ENCODE data around the gene GFRA3.
A peak's percentile ranks its signal among the peaks of the same experiment; 100 is the strongest.

The GFRA3 gene

DNA sequence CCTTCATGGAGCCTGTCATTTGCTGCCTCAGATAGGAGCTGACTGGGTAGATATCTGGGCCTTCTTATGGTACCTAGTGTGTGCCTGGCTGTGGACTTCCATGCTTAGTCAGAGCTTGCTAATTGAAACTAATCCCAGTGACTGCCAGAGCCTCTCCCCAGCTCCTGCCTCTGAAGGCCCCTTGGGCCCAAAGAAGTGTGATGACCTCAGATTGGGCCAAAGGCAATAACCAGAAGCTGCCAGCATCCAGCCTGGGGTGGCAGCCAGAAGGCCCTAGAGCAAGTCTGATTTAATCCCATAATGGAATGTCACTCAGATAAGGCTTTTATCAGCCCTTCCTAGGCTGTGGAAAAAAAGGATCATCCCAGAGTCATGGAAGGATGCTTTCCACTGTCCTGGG is 44.2 kb downstream of the GFRA3 start (continued):
- TF ChIP-seq ZNF132 (tag by site-specific recombination; IDR thresholded peaks at IDR 0.05; ENCODE audit: borderline replicate concordance) (no peak), ZNF629 (tag by site-specific recombination; IDR thresholded peaks at IDR 0.05) (peak; percentile 58), ZNF266 (tag by site-specific recombination; IDR thresholded peaks at IDR 0.05; ENCODE audit: low read depth) (no peak), ZNF23 (tag by site-specific recombination; IDR thresholded peaks at IDR 0.05; ENCODE audit: borderline replicate concordance) (no peak), REPIN1 (tag by site-specific recombination; IDR thresholded peaks at IDR 0.05; ENCODE audit: low read depth) (no peak), ZNF610 (tag by site-specific recombination; IDR thresholded peaks at IDR 0.05; ENCODE audit: borderline replicate concordance) (no peak), MYNN (tag by site-specific recombination; IDR thresholded peaks at IDR 0.05; ENCODE audit: borderline replicate concordance) (no peak), ZNF621 (tag by site-specific recombination; IDR thresholded peaks at IDR 0.05) (no peak), SP2 (tag by site-specific recombination; IDR thresholded peaks at IDR 0.05) (no peak), ZNF776 (tag by site-specific recombination; IDR thresholded peaks at IDR 0.05; ENCODE audit: borderline replicate concordance) (no peak), ZNF555 (tag by site-specific recombination; conservative IDR thresholded peaks at IDR 0.05) (no peak), KLF1 (tag by site-specific recombination; IDR thresholded peaks at IDR 0.05) (0 out of 2 replicates have a peak, but pooled peaks have one; percentile 13), ZNF366 (tag by site-specific recombination; conservative IDR thresholded peaks at IDR 0.05) (peak; percentile 68), ZNF169 (tag by site-specific recombination; IDR thresholded peaks at IDR 0.05) (no peak), ZNF324 (tag by site-specific recombination; IDR thresholded peaks at IDR 0.05) (no peak), ZSCAN30 (tag by site-specific recombination; IDR thresholded peaks at IDR 0.05) (no peak), ZXDB (tag by site-specific recombination; IDR thresholded peaks at IDR 0.05) (0 out of 2 replicates have a peak, but pooled peaks have one; percentile 56), SETDB1 (IDR thresholded peaks at IDR 0.05; ENCODE audit: insufficient read length, low read length) (no peak), ZNF354C (tag by site-specific recombination; IDR thresholded peaks at IDR 0.05; ENCODE audit: borderline replicate concordance, low read depth) (no peak), ZNF138 (tag by site-specific recombination; IDR thresholded peaks at IDR 0.05; ENCODE audit: borderline replicate concordance) (no peak), ZNF600 (tag by site-specific recombination; IDR thresholded peaks at IDR 0.05) (no peak; the same call in 1 of the 2 replicates), ZNF292 (tag by site-specific recombination; IDR thresholded peaks at IDR 0.05; ENCODE audit: borderline replicate concordance, low read depth) (no peak), SP3 (tag by site-specific recombination; IDR thresholded peaks at IDR 0.05) (no peak), ZNF146 (tag by site-specific recombination; IDR thresholded peaks at IDR 0.05) (no peak), ZNF561 (tag by site-specific recombination; IDR thresholded peaks at IDR 0.05; ENCODE audit: borderline replicate concordance) (peak; percentile 48; the same call in 1 of the 2 replicates), ZNF48 (tag by site-specific recombination; IDR thresholded peaks at IDR 0.05) (no peak), ZNF830 (tag by site-specific recombination; IDR thresholded peaks at IDR 0.05; ENCODE audit: low read depth) (no peak), ZBTB48 (tag by site-specific recombination; IDR thresholded peaks at IDR 0.05) (0 out of 2 replicates have a peak, but pooled peaks have one; percentile 19)
- TF ChIP-seq, protein P1, sequence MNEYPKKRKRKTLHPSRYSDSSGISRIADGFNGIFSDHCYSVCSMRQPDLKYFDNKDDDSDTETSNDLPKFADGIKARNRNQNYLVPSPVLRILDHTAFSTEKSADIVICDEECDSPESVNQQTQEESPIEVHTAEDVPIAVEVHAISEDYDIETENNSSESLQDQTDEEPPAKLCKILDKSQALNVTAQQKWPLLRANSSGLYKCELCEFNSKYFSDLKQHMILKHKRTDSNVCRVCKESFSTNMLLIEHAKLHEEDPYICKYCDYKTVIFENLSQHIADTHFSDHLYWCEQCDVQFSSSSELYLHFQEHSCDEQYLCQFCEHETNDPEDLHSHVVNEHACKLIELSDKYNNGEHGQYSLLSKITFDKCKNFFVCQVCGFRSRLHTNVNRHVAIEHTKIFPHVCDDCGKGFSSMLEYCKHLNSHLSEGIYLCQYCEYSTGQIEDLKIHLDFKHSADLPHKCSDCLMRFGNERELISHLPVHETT (tag by site-specific recombination; IDR thresholded peaks at IDR 0.05) = no peak
- TF ChIP-seq, protein P2, sequence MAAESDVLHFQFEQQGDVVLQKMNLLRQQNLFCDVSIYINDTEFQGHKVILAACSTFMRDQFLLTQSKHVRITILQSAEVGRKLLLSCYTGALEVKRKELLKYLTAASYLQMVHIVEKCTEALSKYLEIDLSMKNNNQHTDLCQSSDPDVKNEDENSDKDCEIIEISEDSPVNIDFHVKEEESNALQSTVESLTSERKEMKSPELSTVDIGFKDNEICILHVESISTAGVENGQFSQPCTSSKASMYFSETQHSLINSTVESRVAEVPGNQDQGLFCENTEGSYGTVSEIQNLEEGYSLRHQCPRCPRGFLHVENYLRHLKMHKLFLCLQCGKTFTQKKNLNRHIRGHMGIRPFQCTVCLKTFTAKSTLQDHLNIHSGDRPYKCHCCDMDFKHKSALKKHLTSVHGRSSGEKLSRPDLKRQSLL (tag by site-specific recombination; IDR thresholded peaks at IDR 0.05) = no peak; the same call in 1 of the 2 replicates
- TF ChIP-seq, protein P3, sequence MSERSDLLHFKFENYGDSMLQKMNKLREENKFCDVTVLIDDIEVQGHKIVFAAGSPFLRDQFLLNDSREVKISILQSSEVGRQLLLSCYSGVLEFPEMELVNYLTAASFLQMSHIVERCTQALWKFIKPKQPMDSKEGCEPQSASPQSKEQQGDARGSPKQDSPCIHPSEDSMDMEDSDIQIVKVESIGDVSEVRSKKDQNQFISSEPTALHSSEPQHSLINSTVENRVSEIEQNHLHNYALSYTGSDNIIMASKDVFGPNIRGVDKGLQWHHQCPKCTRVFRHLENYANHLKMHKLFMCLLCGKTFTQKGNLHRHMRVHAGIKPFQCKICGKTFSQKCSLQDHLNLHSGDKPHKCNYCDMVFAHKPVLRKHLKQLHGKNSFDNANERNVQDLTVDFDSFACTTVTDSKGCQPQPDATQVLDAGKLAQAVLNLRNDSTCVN (tag by site-specific recombination; optimal IDR thresholded peaks at IDR 0.05) = no peak
- TF ChIP-seq, protein P4, sequence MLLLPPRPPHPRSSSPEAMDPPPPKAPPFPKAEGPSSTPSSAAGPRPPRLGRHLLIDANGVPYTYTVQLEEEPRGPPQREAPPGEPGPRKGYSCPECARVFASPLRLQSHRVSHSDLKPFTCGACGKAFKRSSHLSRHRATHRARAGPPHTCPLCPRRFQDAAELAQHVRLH (tag by site-specific recombination; IDR thresholded peaks at IDR 0.05) = no peak
- TF ChIP-seq, protein P5, sequence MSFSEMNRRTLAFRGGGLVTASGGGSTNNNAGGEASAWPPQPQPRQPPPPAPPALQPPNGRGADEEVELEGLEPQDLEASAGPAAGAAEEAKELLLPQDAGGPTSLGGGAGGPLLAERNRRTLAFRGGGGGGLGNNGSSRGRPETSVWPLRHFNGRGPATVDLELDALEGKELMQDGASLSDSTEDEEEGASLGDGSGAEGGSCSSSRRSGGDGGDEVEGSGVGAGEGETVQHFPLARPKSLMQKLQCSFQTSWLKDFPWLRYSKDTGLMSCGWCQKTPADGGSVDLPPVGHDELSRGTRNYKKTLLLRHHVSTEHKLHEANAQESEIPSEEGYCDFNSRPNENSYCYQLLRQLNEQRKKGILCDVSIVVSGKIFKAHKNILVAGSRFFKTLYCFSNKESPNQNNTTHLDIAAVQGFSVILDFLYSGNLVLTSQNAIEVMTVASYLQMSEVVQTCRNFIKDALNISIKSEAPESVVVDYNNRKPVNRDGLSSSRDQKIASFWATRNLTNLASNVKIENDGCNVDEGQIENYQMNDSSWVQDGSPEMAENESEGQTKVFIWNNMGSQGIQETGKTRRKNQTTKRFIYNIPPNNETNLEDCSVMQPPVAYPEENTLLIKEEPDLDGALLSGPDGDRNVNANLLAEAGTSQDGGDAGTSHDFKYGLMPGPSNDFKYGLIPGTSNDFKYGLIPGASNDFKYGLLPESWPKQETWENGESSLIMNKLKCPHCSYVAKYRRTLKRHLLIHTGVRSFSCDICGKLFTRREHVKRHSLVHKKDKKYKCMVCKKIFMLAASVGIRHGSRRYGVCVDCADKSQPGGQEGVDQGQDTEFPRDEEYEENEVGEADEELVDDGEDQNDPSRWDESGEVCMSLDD (tag by site-specific recombination; IDR thresholded peaks at IDR 0.05) = no peak; the same call in 1 of the 2 replicates
- TF ChIP-seq, protein P6, sequence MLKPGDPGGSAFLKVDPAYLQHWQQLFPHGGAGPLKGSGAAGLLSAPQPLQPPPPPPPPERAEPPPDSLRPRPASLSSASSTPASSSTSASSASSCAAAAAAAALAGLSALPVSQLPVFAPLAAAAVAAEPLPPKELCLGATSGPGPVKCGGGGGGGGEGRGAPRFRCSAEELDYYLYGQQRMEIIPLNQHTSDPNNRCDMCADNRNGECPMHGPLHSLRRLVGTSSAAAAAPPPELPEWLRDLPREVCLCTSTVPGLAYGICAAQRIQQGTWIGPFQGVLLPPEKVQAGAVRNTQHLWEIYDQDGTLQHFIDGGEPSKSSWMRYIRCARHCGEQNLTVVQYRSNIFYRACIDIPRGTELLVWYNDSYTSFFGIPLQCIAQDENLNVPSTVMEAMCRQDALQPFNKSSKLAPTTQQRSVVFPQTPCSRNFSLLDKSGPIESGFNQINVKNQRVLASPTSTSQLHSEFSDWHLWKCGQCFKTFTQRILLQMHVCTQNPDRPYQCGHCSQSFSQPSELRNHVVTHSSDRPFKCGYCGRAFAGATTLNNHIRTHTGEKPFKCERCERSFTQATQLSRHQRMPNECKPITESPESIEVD (tag by site-specific recombination; IDR thresholded peaks at IDR 0.05) = no peak

Measured in HEK293 (cell line).